Epidermal melanocyte (primary cell): Measurements from ENCODE around the gene AUTS2.

ENCODE experiments used
- DNase-seq: peaks from one replicate; pipeline ENCODE4 v3.0.0; 2011; ENCODE audit warnings: low spot score; ENCODE audit not compliant: insufficient read length

Gene AUTS2

DNA sequence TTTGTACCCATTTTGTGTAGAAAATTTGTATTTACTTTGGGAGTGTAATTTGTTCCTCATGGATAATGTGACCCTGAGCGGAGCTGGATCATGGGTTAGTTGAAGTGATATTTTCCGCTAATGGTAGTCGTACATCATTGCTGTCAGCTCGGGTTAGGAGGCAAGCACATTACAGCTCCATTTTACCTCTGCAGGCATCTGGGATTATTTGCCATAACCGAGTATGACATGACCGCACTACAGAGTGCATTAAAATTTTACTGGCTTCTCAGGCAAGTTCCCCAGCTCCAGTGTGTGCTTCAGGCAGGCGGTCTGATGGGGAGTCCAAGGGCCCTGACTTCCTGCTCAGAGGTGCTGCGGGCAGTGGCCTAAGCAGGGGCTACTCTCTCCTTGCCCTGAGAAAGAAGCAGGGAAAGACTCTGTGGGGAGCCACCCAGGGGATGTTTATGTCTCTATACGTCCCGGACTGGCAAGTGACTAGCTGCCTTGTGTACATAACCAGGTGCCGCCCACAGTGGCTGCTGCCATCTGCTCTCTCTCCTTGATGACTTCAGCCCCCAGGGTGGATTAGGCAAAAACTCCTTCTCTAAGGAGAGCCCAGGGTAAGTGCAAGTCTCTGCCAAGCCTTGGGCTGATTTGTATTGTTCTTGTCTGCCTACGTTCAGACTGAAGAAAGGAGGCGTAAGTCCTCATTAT, 848.3 kb downstream of the AUTS2 start:
- DNase-seq = no peak

DNA sequence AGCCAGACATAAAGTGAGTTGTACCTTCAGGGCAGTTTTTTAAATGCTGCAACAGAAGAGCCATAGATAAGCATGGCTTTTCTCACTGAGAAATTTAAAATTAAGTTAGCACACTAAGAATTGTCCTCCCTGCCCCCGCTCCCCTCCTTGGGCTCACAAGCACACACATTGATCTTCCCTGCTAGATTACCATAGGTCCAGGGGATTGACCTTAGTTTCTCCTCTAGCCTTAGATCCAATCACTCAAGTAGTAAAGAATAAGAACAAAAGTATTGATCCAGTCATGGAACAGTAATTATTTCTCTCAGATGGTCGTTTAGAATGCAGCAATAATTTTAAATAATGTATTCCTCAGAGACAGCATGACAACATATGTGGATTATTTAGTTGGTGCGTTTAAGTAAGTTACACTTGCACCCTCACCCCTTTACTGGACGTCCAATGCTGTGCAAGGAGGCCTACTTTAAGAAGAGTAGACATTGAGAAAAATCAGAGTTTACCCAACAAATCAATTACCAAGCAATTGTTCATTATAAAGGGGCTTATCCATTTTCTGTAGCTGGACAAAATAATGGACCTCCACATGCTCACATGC, 850.1 kb downstream of the AUTS2 start:
- DNase-seq = no peak

DNA sequence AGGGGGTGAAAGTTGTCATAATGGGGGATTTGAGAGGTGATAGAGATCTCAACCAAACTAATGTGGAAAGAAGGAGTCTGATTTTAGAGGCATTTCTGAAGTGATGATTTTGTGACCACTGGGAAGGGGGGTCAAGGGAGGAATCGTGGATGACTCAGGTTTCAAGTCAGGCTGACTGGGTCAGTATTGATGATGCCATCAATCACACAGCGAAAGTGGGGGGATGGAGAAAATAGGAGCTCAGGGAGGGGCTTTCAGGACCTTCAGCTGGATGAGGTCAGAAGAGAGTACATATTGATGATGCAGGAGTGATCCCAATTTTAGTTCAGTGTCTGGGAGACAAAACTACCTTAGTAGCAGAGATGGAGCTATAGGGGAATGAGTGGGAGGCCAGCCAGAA, 852.5 kb downstream of the AUTS2 start:
- DNase-seq = no peak

- DNase-seq = no peak
These were observed 857.6 kb downstream of the AUTS2 start for GRCh38 chr7:70455925-70456324.

GRCh38 chr7:70456719-70457118, 858.4 kb downstream of the AUTS2 start:
- DNase-seq = no peak

GRCh38 chr7:70457482-70457881, 859.2 kb downstream of the AUTS2 start:
- no peak for DNase-seq

DNA sequence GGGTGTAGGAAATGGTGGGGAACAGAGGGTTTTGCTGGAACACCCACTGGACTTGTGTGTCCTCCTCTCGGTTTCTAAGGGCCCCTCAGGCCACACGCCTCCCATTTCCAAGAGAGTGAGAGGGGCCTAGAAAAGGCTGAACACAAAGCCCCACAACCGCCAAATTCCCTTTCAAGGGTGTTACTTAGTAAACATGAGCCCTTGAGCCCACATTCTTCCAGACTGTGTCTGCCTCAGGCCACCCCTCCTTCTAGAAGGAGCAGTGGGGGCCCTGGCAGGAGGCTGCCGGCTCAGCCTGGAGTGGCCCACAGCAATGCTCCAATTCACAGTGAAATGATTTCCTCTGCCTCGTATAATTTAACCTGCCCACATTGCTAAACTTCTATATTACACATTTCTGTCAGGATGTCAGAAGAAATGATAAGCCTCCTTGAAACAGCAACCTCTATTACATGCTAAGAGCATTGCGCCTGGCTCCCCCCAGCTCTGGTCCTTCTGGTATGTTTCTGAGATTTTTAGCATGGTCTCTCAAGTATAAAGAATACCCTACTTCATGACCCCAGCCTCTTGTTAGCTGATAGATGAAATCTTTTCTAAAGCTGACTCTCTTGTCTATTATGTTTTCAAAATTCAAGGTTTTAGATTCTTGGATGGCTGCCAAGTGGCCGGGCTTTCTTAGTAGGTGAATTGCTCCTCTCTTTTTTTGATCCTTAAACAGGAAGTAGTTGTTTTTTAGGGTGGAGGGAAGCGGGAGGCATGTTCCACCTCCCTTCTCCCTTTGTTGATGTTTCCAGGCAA, 859.8 kb downstream of the AUTS2 start:
- no peak for DNase-seq

- DNase-seq = no peak
These were observed 860.5 kb downstream of the AUTS2 start for GRCh38 chr7:70458745-70459144.

GRCh38 chr7:70459546-70459945, 861.3 kb downstream of the AUTS2 start:
- DNase-seq = no peak

- no peak for DNase-seq
These were observed 861.8 kb downstream of the AUTS2 start for GRCh38 chr7:70460071-70460470.

DNA sequence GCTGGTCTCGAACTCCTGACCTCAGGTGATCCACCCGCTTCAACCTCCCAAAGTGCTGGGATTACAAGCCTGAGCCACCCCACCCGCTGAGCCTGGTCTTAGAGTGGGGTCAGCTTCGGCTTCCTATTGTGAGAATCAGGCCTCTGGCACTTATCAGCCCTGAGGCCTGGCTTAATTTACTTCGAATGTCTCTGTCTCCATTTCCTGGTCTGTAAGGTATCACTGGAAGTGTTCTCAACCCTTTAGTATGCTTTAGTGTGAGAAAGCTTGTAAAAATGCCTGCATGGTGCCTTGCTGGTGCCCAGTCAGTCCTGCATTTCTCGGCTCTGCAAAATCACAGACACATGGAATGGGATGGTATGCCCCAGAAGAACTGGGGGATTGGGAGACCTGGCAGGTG, 862.3 kb downstream of the AUTS2 start:
- no peak for DNase-seq

- no peak for DNase-seq
These were observed 865.2 kb downstream of the AUTS2 start for GRCh38 chr7:70463352-70463938.

- DNase-seq = no peak
These were observed 868.6 kb downstream of the AUTS2 start for GRCh38 chr7:70466725-70467364.

- no peak for DNase-seq
These were observed 872.5 kb downstream of the AUTS2 start for GRCh38 chr7:70470746-70471145.

GRCh38 chr7:70472601-70473237, 874.4 kb downstream of the AUTS2 start:
- no peak for DNase-seq

DNA sequence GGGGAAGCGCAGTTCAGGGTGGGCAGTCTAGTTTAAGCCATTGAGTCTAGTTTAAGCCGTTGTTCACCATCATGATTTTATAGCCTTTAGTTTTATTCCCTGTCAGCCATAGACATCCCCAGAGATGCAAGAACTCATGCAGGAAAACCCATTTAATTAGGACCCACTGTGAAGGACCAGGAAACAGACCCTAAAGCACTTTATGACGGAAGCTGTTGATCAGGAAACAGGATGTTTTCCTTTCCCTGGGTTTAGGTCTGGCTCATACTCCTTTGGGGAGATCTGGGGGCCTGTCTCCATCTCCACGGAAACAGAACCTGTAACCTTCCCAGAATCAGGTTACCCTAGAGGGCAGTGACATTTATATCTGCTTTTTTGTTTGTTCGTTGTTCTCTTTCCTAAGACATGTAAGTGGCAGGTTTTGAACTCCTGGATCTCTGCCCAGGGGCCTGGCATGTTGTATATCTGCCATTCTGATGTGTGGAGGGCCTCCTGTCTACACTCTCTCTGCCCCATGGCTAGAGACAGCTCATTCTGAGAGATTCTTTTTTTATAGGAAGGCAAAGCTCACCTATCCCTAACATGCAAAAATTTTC, 876.5 kb downstream of the AUTS2 start:
- no peak for DNase-seq

- DNase-seq = no peak
These were observed 879.0 kb downstream of the AUTS2 start for GRCh38 chr7:70477036-70478010.

- DNase-seq = no peak
These were observed 881.1 kb downstream of the AUTS2 start for GRCh38 chr7:70479153-70480021.
